ENCODE results near the gene DZIP3. TPM values are rescaled to one million over a fixed set of nuclear protein-coding genes. Genes with fewer than 3 reads are reported as not detected.
"Not testable (repeated sequence)": the region's sequence is repeated elsewhere in the genome, so short reads cannot be mapped to it uniquely, and the experiment has no call there.

DZIP3 gene
- total RNA-seq, 1 experiment from 2014 or later, result 11.7 TPM

DNA sequence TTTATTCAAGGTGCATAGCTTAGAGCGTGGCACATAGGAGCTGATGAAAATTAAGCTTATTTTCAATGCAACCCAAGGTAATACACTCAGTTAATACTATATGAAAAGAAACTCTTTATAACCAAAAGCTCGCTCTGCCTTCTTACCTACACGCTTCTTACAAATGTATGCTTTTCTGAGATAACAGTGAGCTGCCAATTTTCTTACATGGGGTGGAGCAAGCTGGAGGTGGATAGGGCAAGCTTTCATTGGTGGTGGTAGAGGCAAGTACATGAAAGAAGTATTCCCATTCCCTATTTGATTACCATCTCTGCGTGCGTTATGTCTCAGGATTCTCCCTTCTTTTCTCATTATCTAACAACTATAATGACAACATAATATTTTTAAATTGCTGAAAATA is 8.9 kb downstream of the DZIP3 start:
- no peak for DNase-seq (ENCODE audit: low spot score)

DNA sequence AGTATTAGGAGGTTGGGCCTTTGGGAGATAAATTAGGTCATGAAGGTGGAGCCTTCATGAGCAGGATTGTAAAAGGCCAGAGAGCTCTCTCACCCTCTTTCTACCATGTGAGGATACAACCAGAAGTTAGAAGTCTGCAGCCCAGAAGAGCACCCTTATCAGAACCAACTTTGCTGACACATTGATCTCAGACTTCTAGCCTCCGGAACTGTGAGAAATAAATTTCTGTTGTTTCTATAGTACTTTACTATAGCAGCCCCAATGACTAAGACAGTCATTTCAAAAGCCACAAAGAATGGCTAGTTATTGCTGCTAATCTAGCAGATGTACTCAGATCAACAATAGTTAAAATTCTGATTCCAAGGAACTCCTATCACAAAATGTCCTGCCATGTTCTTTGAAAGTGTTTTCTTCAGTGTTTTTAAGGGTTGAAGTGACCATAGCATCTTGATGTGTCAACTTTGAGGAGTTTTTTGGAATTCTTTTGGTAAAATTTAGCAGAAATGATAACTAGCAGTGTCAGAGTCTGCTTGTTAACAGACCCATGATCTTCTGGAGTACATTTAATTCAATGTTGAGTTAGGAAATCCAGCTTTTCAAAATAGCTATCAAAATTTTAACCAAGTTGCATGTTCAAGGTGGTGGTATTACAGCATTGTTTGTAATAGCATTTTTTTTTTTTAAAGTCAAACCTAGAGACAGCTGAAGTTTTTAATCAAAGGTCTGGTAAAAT is 10.3 kb downstream of the DZIP3 start:
- DNase-seq (ENCODE audit: low spot score), result no peak

DNA sequence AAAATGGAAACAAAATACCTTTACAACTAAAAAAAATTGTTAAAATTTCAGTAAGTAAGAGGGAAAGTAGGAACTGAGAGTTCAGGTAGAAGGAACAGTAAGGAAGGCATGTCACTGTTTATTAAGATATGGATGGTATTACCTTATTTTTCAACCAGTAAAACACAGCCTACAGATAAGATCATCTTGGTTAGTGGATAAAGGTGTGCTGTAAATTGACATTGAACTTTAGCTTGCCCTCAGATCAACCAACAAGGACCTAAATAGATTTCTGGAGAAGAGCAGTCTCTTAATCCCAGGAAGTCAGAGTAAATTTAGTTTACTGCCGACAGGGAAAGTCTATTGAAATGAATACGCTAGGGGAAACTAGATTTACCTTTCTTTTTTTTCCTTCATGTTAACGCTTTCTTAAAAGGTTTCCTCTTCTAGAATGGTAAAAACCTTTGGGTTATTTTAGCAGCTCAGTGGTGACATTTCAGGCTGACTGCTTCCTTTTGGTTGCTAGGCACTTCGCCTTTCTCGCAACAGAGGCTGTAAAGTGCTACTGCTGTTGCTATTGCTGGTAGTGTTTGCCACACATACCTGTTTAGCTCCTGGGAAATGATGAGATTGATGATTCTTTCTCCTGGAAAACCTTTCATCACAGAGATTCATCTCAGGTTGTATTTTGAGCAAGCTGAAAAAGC is 12.9 kb downstream of the DZIP3 start:
- no peak for DNase-seq (ENCODE audit: low spot score)

DNA sequence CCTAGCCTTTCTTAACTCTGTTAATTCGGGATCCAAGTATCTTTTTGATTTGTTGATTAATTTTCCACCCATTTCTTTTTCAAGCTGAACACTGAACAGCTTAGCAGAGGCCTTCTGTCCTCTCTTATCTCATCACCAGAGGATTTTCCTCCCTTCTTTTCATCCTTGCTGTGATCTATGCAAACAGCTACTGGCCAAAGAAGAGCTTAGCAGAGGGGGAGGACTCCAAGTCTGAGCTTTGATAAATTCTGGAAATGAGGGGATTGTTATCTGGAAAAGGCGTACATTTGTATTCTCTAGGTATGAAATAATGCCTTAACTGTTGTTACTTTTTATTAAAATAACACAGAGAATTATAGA is 13.4 kb downstream of the DZIP3 start:
- DNase-seq (ENCODE audit: low spot score), result no peak

- no peak for DNase-seq (ENCODE audit: low spot score)
Observed at GRCh38 chr3:108603691-108604090, 14.2 kb downstream of the DZIP3 start.

DNA sequence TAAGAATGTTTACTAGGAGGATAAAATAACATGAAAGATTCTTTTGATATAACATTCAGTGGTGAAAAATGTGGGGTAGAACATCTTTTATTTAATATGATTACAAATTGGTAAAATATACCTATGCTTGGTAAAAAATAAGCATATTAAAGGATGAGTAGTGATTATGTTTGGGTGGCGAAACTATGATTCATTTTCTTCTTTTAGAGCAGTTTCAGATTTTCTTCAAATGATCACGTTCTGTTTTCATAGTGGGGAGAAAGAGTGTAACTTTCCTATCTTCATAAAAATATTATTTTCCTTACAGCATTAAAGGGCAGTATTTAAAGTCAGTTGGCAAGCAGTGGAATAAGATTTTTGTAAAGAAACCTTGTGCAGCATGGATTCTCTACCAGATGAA is 15.5 kb downstream of the DZIP3 start:
- DNase-seq (ENCODE audit: low spot score), result no peak

DNA sequence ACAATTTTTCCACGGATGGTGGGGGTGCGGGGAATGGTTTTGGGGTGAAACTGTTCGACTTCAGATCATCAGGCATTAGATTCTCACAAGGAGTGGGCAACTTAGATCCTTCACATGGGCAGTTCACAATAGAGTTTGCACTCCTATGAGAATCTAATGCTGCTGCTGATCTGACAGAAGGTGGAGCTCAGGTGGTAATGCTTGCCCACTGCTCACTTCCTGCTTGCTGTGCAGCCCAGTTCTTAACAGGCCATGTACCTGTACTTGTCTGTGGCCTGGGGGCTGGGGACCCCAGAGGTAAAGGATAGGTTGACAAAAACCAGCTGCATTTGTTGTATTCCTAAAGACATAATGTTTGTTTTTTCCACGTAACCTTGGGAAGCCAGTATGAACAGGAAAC is 16.0 kb downstream of the DZIP3 start:
- DNase-seq (ENCODE audit: low spot score), result no peak

GRCh38 chr3:108608750-108609149 is 19.2 kb downstream of the DZIP3 start:
- no peak for DNase-seq (ENCODE audit: low spot score)

DNA sequence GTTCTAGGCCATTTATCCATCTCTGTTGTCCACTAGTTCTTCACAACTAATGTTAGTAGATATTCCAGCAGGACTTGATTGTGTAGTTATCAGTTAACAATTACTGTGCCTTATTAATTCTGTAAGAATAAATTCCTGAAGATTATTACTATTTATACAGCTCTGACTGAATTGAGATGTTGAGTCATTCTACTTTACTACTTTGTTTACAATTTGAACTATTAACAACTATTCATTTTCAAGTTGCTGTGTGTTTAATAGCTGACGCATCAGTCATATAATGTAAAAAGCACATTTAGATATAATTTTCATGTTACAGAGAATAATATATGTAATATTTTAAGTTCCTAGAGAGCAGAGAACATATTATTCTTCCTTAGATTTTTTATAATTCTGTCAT is 21.1 kb downstream of the DZIP3 start:
- no peak for DNase-seq (ENCODE audit: low spot score)

DNA sequence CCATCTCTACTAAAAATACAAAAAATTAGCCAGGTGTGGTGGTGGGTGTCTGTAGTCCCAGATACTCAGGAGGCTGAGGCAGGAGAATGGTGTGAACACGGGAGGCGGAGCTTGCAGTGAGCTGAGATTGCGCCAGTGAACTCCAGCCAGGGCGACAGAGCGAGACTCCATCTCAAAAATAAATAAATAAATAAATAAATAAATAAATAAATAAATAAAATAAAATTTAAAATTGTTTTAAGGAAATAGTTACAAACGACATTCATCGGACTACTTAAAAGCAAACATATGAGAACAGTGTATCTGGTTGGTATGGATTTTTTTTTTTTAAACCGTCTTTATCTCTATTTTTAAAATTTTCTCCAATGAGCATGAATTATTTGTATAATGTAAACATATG is 26.6 kb downstream of the DZIP3 start:
- DNase-seq (ENCODE audit: low spot score), result not testable (repeated sequence)

- no peak for DNase-seq (ENCODE audit: low spot score)
Observed at GRCh38 chr3:108620250-108620649, 30.7 kb downstream of the DZIP3 start.

- peak; percentile 52 for DNase-seq (ENCODE audit: low spot score)
Observed at GRCh38 chr3:108623504-108623903, 34.0 kb downstream of the DZIP3 start.

DNA sequence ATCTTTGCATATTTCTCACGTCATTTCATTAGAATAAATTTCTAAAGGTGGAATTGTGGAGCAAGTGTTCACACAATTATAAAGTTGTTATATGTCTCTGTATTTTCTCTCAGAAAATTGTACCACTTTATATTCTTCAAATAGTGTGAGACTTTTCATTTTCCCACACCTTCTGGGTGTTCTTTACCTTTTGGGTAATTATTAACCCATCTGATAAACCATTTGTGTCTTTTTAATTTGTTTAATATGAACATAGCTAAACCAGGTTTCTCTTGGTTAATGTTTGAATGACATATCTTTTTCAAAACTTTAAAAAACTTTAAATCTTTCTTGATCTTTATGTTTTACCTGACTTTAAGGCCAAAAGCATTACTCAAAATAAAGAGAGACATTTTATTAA is 40.5 kb downstream of the DZIP3 start:
- DNase-seq (ENCODE audit: low spot score), result no peak

GRCh38 chr3:108642526-108642925 is 53.0 kb downstream of the DZIP3 start:
- no peak for DNase-seq (ENCODE audit: low spot score)

DNA sequence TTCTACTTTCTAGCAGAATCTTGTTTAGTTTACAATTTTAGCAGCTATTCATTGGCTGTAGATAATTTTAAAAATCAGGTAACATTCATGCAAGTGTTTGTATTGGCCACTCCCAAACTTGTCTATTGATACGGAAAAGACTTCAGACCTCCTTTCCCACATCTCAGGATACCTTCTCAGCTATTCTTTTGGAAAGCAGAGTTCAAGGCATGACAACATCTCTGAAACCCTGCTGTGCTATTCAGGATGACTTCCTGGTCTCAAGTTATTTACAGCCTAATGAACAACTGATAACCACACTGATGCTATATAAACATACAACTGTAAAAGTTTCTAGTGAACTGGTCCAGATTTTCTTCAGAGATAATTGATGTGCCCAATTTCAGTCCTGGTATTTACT is 55.8 kb downstream of the DZIP3 start:
- no peak for DNase-seq (ENCODE audit: low spot score)

DNA sequence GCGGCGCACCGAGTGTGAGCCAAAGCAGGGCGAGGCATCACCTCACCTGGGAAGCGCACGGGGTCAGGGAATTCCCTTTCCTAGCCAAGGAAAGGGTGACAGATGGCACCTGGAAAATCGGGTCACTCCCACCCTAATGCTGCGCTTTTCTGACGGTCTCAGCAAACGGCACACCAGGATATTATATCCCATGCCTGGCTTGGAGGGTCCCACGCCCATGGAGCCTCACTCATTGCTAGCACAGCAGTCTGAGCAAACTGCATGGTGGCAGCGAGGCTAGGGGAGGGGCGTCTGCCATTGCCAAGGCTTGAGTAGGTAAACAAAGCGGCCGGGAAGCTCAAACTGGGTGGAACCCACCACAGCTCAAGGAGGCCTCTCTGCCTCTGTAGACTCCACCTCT is 66.1 kb downstream of the DZIP3 start:
- not testable (repeated sequence) for DNase-seq (ENCODE audit: low spot score)

DNA sequence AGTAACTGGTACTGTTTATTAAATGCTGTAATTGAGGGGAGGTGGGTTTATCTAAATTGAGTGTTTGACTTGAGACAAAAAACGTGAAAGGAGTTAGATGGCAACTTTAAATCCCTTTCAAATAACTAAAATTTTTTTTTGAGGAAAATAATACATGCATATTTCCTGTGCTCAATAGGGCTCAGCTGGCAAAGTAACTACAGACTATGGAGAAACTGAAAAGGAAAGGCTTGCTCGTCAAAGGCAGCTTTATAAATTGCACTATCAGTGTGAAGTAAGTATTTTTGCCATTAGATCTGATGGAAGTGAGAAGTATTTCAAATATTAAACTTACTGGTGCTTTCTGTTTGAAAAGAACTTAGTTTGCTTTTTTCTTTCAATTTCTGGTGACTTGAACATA is 72.2 kb downstream of the DZIP3 start:
- no peak for DNase-seq (ENCODE audit: low spot score)

DNA sequence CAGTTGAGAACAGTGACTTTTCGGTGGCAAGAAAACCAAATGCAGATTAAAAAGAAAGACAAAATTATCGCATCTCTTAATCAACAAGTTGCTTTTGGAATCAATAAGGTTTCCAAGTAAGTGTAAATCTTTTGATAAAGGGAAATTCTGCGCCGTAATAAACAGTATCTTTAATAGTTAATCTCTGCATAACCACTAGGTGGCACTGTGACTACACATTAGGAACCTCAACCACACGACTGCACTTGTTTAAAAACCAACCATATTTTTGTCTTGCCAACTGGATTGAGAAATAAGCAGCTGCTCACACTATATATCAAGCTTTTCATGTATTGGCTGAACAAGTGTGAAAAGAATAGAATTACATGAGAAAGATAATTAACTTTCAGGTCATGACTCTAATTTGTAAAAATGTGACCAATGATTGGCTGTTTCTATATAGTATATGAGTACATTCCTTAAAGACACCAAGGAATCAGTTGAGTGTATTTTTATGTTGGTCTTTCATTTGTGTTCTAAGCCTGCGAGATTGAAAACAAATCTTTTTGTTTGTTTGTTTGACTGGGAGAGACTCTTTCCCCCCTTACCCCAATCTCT is 72.7 kb downstream of the DZIP3 start:
- DNase-seq (ENCODE audit: low spot score), result peak; percentile 72

DNA sequence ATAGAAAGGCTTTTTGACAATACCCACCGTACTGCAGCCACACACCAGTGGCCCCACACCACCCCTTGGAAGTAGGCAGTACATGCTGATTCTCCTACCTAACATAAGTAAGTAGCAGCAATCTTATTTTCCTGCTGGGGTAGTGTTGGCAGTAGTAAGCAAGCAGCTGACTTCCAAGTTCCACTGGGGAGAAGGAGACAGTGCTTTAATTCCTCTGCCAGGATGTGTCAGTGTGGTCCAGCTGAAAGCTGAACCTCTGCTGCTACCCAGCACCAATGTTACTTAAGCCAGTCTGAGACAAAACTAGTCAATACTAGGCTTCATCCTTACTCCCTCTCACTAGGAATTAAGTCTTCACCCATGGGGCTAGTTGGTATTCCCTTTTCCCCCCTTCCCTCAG is 74.7 kb downstream of the DZIP3 start:
- DNase-seq (ENCODE audit: low spot score), result no peak

DNA sequence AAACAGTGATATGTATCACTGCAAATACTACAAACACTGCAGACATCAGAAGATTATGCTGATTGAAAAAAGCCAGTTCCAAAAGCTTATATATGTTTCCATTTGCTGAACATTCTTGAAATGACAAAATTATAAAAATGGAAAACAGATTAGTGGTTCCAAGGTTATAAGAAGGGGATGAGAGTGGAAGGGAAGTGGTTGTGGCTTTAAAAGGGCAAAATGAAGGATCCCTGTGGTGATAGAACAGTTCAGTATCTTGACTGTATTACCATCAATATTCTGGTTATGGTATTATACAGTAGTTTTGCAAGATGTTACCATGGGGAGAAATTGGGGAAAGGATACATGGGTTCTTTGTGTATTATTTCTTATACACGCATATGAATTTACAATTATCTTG is 77.8 kb downstream of the DZIP3 start:
- no peak for DNase-seq (ENCODE audit: low spot score)

GRCh38 chr3:108669208-108669607 is 79.7 kb downstream of the DZIP3 start:
- DNase-seq (ENCODE audit: low spot score), result no peak

- DNase-seq (ENCODE audit: low spot score), result no peak
Observed at GRCh38 chr3:108672701-108673100, 83.2 kb downstream of the DZIP3 start.

DNA sequence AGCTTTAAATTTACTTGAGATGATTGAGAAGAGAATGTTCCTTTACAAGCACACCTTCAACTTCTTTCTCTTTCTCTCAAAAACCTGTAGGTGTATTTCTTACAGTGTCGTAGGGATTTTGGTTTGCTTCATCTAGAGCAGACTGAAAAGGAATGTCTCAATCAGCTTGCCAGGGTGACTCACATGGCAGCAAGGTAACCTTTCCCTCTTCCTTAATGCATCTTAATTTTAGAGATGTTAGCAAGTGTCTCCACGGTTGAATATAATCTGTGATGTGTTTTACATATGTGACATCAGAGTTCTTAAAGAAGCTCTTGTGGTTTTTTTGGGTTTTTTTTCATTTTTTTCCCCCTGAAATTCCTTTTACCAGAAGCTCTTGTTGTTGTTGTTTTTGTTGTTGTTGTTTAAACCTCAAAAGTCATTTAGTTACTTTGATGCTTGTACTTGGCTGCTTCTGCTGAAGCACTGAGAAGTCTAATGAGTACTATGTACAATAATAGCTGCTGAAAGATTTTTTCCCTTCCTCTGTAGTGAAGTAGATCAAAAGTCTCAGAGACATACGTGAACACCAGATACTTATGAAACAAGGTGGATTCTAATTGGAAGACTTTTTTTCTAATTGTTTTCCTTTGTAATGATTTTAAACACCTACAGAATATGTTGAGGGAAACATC is 84.6 kb downstream of the DZIP3 start:
- no peak for DNase-seq (ENCODE audit: low spot score)

Measured in H4 (cell line).